GM12878 (cell line): Measurements from ENCODE around the gene FBXO38. TPM values are rescaled to one million over a fixed set of nuclear protein-coding genes. Genes with fewer than 3 reads are reported as not detected.
A peak's percentile ranks its signal among the peaks of the same experiment; 100 is the strongest.

Experiments used
- ATAC-seq: fragments of 200-7000 bp; cut with Tn5 transposase; 3 replicates; pipeline ENCODE4 v1.9.1; 2020; ENCODE audit warnings: mild to moderate bottlenecking, moderate library complexity
- BruUV-seq: library from RNA; stranded (reverse); fragments of 400-500 nt; replicated peaks from 2 replicates; lab custom pipeline; 2021; lab: Mats Ljungman, UMichigan
- CTCF ChIA-PET: fragments of 300-600 bp; sonication (Branson Sonifier 250); formaldehyde crosslinking; extraction: SDS; loops from one replicate; lab custom pipeline; 2021; ENCODE audit warnings: inconsistent platforms; lab: Yijun Ruan, JAX
- POLR2A ChIA-PET: fragments of 350-600 bp; formaldehyde crosslinking; extraction: SDS; loops from one replicate; lab custom pipeline; 2021; ENCODE audit warnings: inconsistent platforms; lab: Charles Lee
- RAD21 ChIA-PET: fragments of 300-600 bp; sonication (Branson Sonifier 250); formaldehyde crosslinking; loops from one replicate; lab custom pipeline; 2023; ENCODE audit warnings: antibody characterized with exemption; ENCODE audit not compliant: unreplicated experiment; lab: Charles Lee
- SMC1A ChIA-PET: fragments of 300-600 bp; sonication (Branson Sonifier 250); formaldehyde crosslinking; loops from one replicate; lab custom pipeline; 2023; ENCODE audit not compliant: unreplicated experiment, uncharacterized antibody; lab: Charles Lee
- DNase-seq: peaks from one replicate; pipeline ENCODE4 v3.0.0-alpha.2; 2011; ENCODE audit warnings: low read depth, low spot score
- FAIRE-seq: peaks from 3 replicates; lab custom pipeline; 2011; peaks lifted over from hg19 to GRCh38; lab: Jason Lieb, UNC
- H2AFZ ChIP-seq: 2 replicates; pipeline ENCODE4 v1.6.0; 2011; ENCODE audit warnings: low read depth, low read length, control low read depth; ENCODE audit not compliant: control insufficient read depth
- H3K27ac ChIP-seq: 2 replicates; pipeline ENCODE4 v1.5.1; 2011; ENCODE audit warnings: control low read depth; ENCODE audit not compliant: control insufficient read depth, insufficient read depth
- H3K27me3 ChIP-seq, 2 experiments: replicated peaks in 1 of 2; 2 replicates each; pipeline versions ENCODE4 v1.6.0 to v1.6.1; 2011; ENCODE audit warnings: low read length in 1 of 2; ENCODE audit not compliant: control insufficient read depth in 2 of 2, insufficient read depth in 2 of 2
- H3K36me3 ChIP-seq, 2 experiments: 2 replicates each; pipeline ENCODE4 v1.5.1; 2011; ENCODE audit warnings: low read length in 1 of 2; ENCODE audit not compliant: control insufficient read depth in 2 of 2, insufficient read depth in 2 of 2
- H3K4me1 ChIP-seq: 2 replicates; pipeline ENCODE4 v1.6.1; 2011; ENCODE audit warnings: mild to moderate bottlenecking, low read length, moderate library complexity, mixed read lengths; ENCODE audit not compliant: control insufficient read depth, insufficient read depth
- H3K4me2 ChIP-seq: 2 replicates; pipeline ENCODE4 v1.6.0; 2011; ENCODE audit warnings: control low read depth; ENCODE audit not compliant: control insufficient read depth, insufficient read depth
- H3K4me3 ChIP-seq: fragments of 200-600 bp; sonication (generic); 2 replicates; pipeline ENCODE4 v1.5.1; 2016
- H3K79me2 ChIP-seq: 2 replicates; pipeline ENCODE4 v1.6.0; 2011; ENCODE audit warnings: low read length; ENCODE audit not compliant: control insufficient read depth, insufficient read depth
- H3K9ac ChIP-seq: 2 replicates; pipeline ENCODE4 v1.8.0; 2011; ENCODE audit warnings: low read length, control low read depth, mixed read lengths; ENCODE audit not compliant: control insufficient read depth, insufficient read depth
- H3K9me3 ChIP-seq: replicated peaks from 3 replicates; pipeline ENCODE4 v1.5.1; 2011; ENCODE audit warnings: mild to moderate bottlenecking, low read length; ENCODE audit not compliant: control insufficient read depth, insufficient read depth
- H4K20me1 ChIP-seq: 2 replicates; pipeline ENCODE4 v1.6.0; 2011; ENCODE audit not compliant: control insufficient read depth, insufficient read depth
- CEBPB ChIP-seq, 2 experiments: fragments of 150-350 bp in 1 of 2; IDR thresholded peaks; 2 replicates each; pipeline ENCODE4 v1.6.1; 2012 to 2014; ENCODE audit warnings: low read depth in 2 of 2, low read length in 2 of 2, borderline replicate concordance in 1 of 2, inconsistent platforms in 1 of 2
- CEBPZ ChIP-seq: fragments of 150-350 bp; IDR thresholded peaks from 2 replicates; pipeline ENCODE4 v1.6.1; 2016; ENCODE audit warnings: low read depth, low read length
- CHD2 ChIP-seq: IDR thresholded peaks from 2 replicates; pipeline ENCODE4 v1.6.1; 2011; ENCODE audit warnings: low read depth, low read length, improper control_type of control experiment, borderline replicate concordance
- EZH2 ChIP-seq: IDR thresholded peaks from 2 replicates; pipeline ENCODE4 v1.6.1; 2012; ENCODE audit warnings: low read depth, mild to moderate bottlenecking, control low read depth, inconsistent platforms, low read length, borderline replicate concordance; ENCODE audit not compliant: control insufficient read depth
- IKZF2 ChIP-seq, 2 experiments: fragments of 450-650 bp; IDR thresholded peaks; 2 replicates each; pipeline ENCODE4 v1.6.1; 2017; ENCODE audit warnings: mild to moderate bottlenecking in 2 of 2, moderate library complexity in 2 of 2
- MXI1 ChIP-seq: fragments of 150-350 bp; IDR thresholded peaks from 2 replicates; pipeline ENCODE4 v1.6.1; 2011; ENCODE audit warnings: low read depth, mild to moderate bottlenecking, inconsistent platforms, low read length, improper control_type of control experiment
- POLR2AphosphoS5 ChIP-seq: IDR thresholded peaks from 2 replicates; pipeline ENCODE4 v1.6.1; 2011; ENCODE audit warnings: mild to moderate bottlenecking, low read length, inconsistent platforms
- RBBP5 ChIP-seq: fragments of 200-600 bp; sonication (generic); conservative IDR thresholded peaks from 2 replicates; pipeline ENCODE4 v1.6.1; 2016
- SMC3 ChIP-seq: IDR thresholded peaks from 2 replicates; pipeline ENCODE4 v1.6.1; 2011; ENCODE audit warnings: low read length, improper control_type of control experiment, borderline replicate concordance
- SREBF1 ChIP-seq: IDR thresholded peaks from 2 replicates; pipeline ENCODE4 v1.6.1; 2012; ENCODE audit warnings: mild to moderate bottlenecking, low read length
- TBL1XR1 ChIP-seq: IDR thresholded peaks from 2 replicates; pipeline ENCODE4 v1.6.1; 2012; ENCODE audit warnings: low read depth, low read length, improper control_type of control experiment
- ZZZ3 ChIP-seq: IDR thresholded peaks from 2 replicates; pipeline ENCODE4 v1.6.1; 2011; ENCODE audit warnings: low read depth; ENCODE audit not compliant: control insufficient read depth, insufficient read length
- WGBS: methylation state at CpG from one replicate; pipeline ENCODE4 v1.1.6; 2016; ENCODE audit warnings: low lambda C conversion rate; ENCODE audit not compliant: insufficient replicate concordance, insufficient coverage; ENCODE audit errors: missing lambda C conversion rate; 5-methylcytosine and 5-hydroxymethylcytosine counted together
- in situ Hi-C: fragments of 300-500 bp; cut with MboI; formaldehyde crosslinking; loops from 9 replicates; pipeline ENCODE4 v1.14.3; 2018; ENCODE audit warnings: mixed read lengths
- intact Hi-C: fragments of 100-400 bp; cut with micrococcal nuclease; formaldehyde crosslinking; loops from one replicate; pipeline ENCODE4 v1.14.2; 2022; ENCODE audit not compliant: unreplicated experiment
- polyA plus RNA-seq, 11 experiments: library from polyadenylated mRNA; depleted of rRNA in 4 of 11; unstranded in 6 of 11; stranded (reverse) in 5 of 11; fragments of >200 nt; fragmentation: Nextera tagmentation in 4 of 11; fragmentation: Illumina TruSeq in 1 of 11; extraction: Ambion mirVana in 4 of 11; extraction: Trizol in 1 of 11; gene quantifications; 1 replicate in 1 of 11; 2 replicates in 10 of 11; pipeline versions ENCODE4 v1.2.1 to v1.2.3, GENCODE V29; 2011 to 2016; ENCODE audit warnings: inconsistent platforms in 2 of 11, missing spikeins in 2 of 11, low read depth in 1 of 11
- total RNA-seq, 4 experiments: library from RNA; depleted of rRNA in 3 of 4; stranded (reverse); fragments of >200 nt in 3 of 4; fragmentation: Illumina TruSeq in 1 of 4; extraction: Trizol in 1 of 4; gene quantifications; 2 replicates each; pipeline versions ENCODE4 v1.2.1 to v1.2.3, GENCODE V29; 2013 to 2021

FBXO38 gene
- total and polyA plus RNA-seq, 10 of the 15 experiments (the other 5 are each of a cell fraction or from before 2014, with no cell fraction given) = 9.1 to 44.6 (median 28.3) TPM

- ChIA-PET SMC1A (no interaction called here), CTCF (no interaction called here)
- ATAC-seq (no peak), DNase-seq (no peak)
- H3K9ac ChIP-seq = no peak overlapping the region
- intact Hi-C loops = no loop called here
- H3K4me2 ChIP-seq = peak overlapping the region; percentile 40; the same call in 1 of the 2 replicates
- 0 out of 2 replicates have a peak, but pooled peaks have one; percentile 24 for TF ChIP-seq POLR2AphosphoS5
- TF ChIP-seq TBL1XR1 = no peak
- TF ChIP-seq, all 136 proteins: peak for 1
- peaks cover 8% of the 10 kb centered on the region for H3K4me1 ChIP-seq
- 0 out of 4 replicates have a peak, but pooled peaks cover 0 to 2% of the 10 kb centered on the region in 2 experiments for H3K36me3 ChIP-seq
- BruUV-seq = no TSS peak
- WGBS = 100% methylated on average over 1 of the region's 1 CpG
- H3K79me2 ChIP-seq = peaks cover 47% of the 10 kb centered on the region
- ChIA-PET POLR2A (no interaction called here), RAD21 (no interaction called here)
- H3K4me3 ChIP-seq = peak overlapping the region; percentile 86; the same call in 1 of the 2 replicates
- H3K27ac ChIP-seq = no peak overlapping the region
- in situ Hi-C loops = no loop called here
- no peaks in the 10 kb centered on the region for H3K27me3 ChIP-seq
- H2AFZ ChIP-seq = no peak overlapping the region
- H4K20me1 ChIP-seq = no peaks in the 10 kb centered on the region
- H3K9me3 ChIP-seq = no peaks in the 10 kb centered on the region
- no peak for FAIRE-seq
Observed at GRCh38 chr5:148386041-148386440, 2.3 kb downstream of the FBXO38 start.

DNA sequence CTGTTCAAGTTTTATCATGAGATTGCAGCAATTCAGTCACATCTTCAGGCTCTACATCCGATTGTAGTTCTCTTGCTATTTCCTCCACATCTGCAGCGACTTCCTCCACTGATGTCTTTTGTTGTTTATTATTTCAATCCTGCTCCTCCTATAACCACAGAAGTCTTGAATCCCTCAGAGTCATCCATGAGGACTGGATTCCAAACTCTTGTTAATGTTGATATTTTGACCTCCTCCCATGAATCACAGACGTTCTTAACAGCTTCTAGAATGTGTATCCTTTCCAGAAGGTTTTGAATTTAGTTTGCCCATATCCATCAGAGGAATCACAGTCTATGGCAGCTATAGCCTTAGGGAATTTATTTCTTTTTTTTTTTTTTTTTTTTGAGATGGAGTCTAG lies 3.6 kb downstream of the FBXO38 start:
- H3K79me2 ChIP-seq = peaks cover 56% of the 10 kb centered on the region
- no peaks in the 10 kb centered on the region for H3K27me3 ChIP-seq
- POLR2A ChIA-PET = interaction anchor here (0.6 kb wide), 2 partner anchors 1199 to 1587 kb away, joined by 4 read pairs; no protein-coding TSS in a partner anchor
- no peak overlapping the region for H3K4me2 ChIP-seq
- CTCF ChIA-PET = interaction anchor here (0.6 to 1.3 kb wide), 3 partner anchors 13 to 33 kb away, joined by 3 to 4 read pairs (median 4); no protein-coding TSS in a partner anchor
- no peak overlapping the region for H3K27ac ChIP-seq
- no peak overlapping the region for H2AFZ ChIP-seq
- no TSS peak for BruUV-seq
- no peaks in the 10 kb centered on the region for H3K9me3 ChIP-seq
- intact Hi-C loops (no loop called here), in situ Hi-C loops (no loop called here)
- no peak for FAIRE-seq
- 0 out of 4 replicates have a peak, but pooled peaks cover 0 to 2% of the 10 kb centered on the region in 2 experiments for H3K36me3 ChIP-seq
- TF ChIP-seq ZZZ3 (no peak), CHD2 (no peak), CEBPZ (no peak), SMC3 (no peak), MXI1 (no peak), EZH2 (no peak), SREBF1 (no peak), IKZF2 (IDR thresholded peaks at IDR 0.05) (no peak), RBBP5 (no peak), CEBPB (IDR thresholded peaks at IDR 0.05; ENCODE audit: borderline replicate concordance in 1 of 2, low read depth in 2 of 2, low read length in 2 of 2) (no peak)
- peaks cover 8% of the 10 kb centered on the region for H3K4me1 ChIP-seq
- SMC1A ChIA-PET = no interaction called here
- WGBS = 96% methylated on average over 3 of the region's 3 CpGs
- ATAC-seq = no peak
- no peak overlapping the region for H3K4me3 ChIP-seq
- no peak for DNase-seq
- RAD21 ChIA-PET = interaction anchor here (1.5 kb wide), 1 partner anchor 15 kb away, joined by 3 read pairs; no protein-coding TSS in a partner anchor
- H4K20me1 ChIP-seq = no peaks in the 10 kb centered on the region
- no peak overlapping the region for H3K9ac ChIP-seq
